Ishikawa (cell line): Measurements from ENCODE around the gene GCN1.

ENCODE experiments used
- CEBPB ChIP-seq: IDR thresholded peaks from 2 replicates; pipeline ENCODE4 v1.6.1; 2012
- CREB1 ChIP-seq: IDR thresholded peaks from 2 replicates; pipeline ENCODE4 v1.6.1; 2012; ENCODE audit warnings: low read depth
- EGR1 ChIP-seq: IDR thresholded peaks from 2 replicates; pipeline ENCODE4 v1.6.1; 2012
- EP300 ChIP-seq: IDR thresholded peaks from 2 replicates; pipeline ENCODE4 v1.6.1; 2012; ENCODE audit warnings: borderline replicate concordance
- FOXM1 ChIP-seq: IDR thresholded peaks from 2 replicates; pipeline ENCODE4 v1.6.1; 2012; ENCODE audit warnings: low read depth, borderline replicate concordance
- MAX ChIP-seq: IDR thresholded peaks from 2 replicates; pipeline ENCODE4 v1.6.1; 2012
- NFIC ChIP-seq: IDR thresholded peaks from 2 replicates; pipeline ENCODE4 v1.6.1; 2012
- RAD21 ChIP-seq: IDR thresholded peaks from 2 replicates; pipeline ENCODE4 v1.6.1; 2012; ENCODE audit warnings: low read depth
- REST ChIP-seq: IDR thresholded peaks from 2 replicates; pipeline ENCODE4 v1.6.1; 2012; ENCODE audit warnings: low read depth, mild to moderate bottlenecking
- TAF1 ChIP-seq: IDR thresholded peaks from 2 replicates; pipeline ENCODE4 v1.6.1; 2012; ENCODE audit warnings: low read depth, mild to moderate bottlenecking
- TCF12 ChIP-seq: IDR thresholded peaks from 2 replicates; pipeline ENCODE4 v1.6.1; 2012; ENCODE audit warnings: low read depth
- USF1 ChIP-seq: IDR thresholded peaks from 2 replicates; pipeline ENCODE4 v1.6.1; 2012
- YY1 ChIP-seq: IDR thresholded peaks from 2 replicates; pipeline ENCODE4 v1.6.1; 2012; ENCODE audit warnings: low read depth
- ZBTB7A ChIP-seq: IDR thresholded peaks from 2 replicates; pipeline ENCODE4 v1.6.1; 2012; ENCODE audit warnings: low read depth

GRCh38 chr12:120207227-120207626 lies 12.7 kb upstream of the GCN1 start:
- TF ChIP-seq CEBPB, result no peak
- TF ChIP-seq USF1, result no peak
- no peak for TF ChIP-seq TAF1
- TF ChIP-seq MAX, result no peak
- TF ChIP-seq YY1, result no peak
- TF ChIP-seq EP300, result no peak
- TF ChIP-seq REST, result no peak
- TF ChIP-seq CREB1, result no peak
- no peak for TF ChIP-seq EGR1
- TF ChIP-seq RAD21, result no peak
- TF ChIP-seq ZBTB7A, result no peak
- TF ChIP-seq FOXM1, result no peak
- no peak for TF ChIP-seq NFIC
- no peak for TF ChIP-seq TCF12
